HG03457 (cell line): ENCODE measurements around the gene TRABD2A.
A peak's percentile ranks its signal among the peaks of the same experiment; 100 is the strongest.

ENCODE experiments used
- ATAC-seq: cut with Tn5 transposase; IDR thresholded peaks from one replicate; pipeline ENCODE4 v1.9.1; 2021; ENCODE audit warnings: moderate number of reproducible peaks; ENCODE audit not compliant: unreplicated experiment

TRABD2A gene

DNA sequence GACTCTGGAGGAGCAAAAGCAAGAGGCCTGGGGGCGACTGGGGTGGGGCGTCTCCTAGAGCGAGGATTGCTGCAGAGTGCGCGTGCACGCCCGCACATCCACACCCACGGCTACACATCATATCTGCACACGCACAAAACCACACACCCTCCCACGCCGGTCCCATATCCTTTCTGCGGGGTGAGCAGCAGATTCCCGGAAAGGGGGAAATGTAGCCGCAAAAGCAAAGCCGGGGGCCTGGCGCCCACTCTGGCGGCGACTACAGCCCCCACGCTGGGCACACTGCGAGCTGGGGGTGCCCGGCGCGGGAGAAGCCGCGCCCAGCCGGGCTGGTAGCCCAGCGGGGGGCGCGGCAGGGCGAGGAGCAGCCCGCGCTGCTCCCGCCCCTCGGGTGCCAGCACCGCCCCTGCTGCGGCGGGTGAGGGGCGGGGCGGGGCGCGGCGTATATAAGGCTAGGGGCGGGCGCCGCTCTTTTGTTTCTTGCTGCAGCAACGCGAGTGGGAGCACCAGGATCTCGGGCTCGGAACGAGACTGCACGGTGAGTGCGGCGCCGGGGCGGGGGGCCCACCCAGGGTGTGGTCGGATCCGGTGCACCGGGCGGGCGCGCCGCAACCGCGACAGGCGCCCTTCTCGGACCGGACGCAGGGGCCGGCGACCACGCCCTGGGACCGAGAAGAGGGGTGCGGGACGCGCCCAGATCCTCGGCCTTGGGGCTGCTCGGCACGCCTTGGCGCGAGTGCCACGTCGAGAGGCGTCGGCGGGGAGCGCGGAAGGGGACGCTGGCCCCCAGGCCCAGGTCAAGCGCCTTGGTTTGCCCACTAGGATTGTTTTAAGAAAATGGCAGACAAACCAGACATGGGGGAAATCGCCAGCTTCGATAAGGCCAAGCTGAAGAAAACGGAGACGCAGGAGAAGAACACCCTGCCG lies 24.6 kb upstream of the TRABD2A start, which contains the start of gene TMSB10:
TMSB10 (plus strand) TSS at position 476 of the 927 bp plus-strand sequence.
- peak; percentile 56 for ATAC-seq

GRCh38 chr2:84904717-84905174 lies 23.9 kb upstream of the TRABD2A start:
- no peak for ATAC-seq

- no peak for ATAC-seq
Measured at GRCh38 chr2:84904151-84904550, 23.3 kb upstream of the TRABD2A start.

DNA sequence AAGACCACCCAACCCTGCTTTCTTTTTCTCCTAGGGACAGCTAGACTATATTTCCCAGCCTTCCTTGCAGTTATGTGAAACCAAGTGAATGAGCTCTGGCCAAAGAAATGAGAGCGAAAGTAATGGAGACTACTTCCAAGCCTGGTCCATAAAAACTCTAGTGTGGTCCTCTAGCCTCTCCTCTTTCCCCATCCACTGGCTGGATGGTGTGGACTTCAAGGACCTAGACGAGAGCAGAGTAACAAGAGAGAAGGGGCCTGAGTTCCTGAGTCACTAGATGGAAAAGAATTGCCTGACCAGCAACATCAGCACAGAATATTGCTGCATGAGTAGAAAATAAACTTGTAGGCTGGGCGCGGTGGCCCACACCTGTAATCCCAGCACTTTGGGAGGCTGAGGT lies 21.6 kb upstream of the TRABD2A start:
- no peak for ATAC-seq

DNA sequence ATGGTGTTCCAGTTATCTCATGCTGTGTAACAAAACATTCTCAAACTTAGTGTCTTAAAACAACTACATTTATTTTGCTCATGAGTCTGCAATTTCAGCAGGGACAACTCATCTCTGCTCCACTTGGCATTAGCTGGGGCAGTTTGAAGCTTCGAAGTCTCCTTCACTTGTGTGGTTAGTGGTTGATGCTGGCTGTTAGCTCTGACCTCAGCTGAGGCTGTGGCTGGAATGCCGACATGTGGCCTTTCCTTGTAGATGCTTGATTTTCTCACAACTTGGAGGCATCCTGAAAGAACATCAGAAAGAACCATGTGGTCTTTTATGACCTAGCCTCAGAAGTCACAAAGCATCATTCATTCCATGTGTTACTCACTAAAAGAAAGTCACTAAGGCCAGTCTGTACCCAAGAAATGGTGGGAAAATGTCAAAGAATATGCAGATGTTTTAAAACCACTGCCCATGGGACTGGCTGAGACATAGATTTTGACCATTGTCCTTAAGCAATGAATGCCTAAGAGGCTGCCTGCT lies 20.8 kb upstream of the TRABD2A start:
- ATAC-seq = no peak

- ATAC-seq = no peak
Measured at GRCh38 chr2:84900971-84901370, 20.1 kb upstream of the TRABD2A start.

DNA sequence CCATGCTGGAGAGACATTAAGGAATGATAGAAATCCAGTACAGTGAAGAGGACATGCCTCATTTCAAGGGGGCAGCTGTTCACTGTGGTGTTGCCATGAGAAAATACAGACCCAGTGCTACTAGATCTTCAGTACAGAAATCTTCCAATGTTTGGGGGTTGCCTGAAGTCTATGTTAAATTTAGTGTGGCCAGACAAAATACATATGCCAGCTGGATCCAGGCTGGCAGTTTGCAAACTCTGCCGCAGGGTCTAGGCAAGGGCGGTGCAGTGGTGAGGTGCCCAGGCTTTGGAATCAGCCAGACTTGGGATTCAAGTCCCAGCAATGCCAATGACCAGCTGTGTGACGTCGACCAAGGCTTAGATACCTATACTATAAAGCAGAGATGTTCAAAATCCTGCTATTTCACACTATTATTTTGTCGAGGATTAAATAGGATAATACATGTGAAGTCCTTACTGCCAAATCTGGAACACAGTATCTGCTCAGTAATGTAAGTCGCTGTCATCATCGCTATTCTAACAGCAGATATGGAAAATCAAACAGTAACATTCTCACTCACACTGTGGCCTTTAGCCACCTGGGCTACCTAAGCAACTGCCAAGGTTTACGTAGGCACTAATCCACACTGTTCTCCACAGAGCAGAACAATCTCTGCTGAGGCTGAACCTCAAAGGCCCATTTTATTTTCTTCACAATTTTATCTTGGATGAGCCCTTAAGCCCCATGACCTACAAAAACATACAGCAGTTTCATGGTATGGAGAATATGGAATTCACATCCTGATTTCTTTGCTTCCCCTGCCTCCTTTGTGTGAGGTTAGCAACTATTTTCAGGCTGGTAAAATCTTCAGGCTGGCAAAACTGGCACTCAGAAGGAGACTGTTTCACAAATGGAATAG lies 18.7 kb upstream of the TRABD2A start:
- no peak for ATAC-seq

DNA sequence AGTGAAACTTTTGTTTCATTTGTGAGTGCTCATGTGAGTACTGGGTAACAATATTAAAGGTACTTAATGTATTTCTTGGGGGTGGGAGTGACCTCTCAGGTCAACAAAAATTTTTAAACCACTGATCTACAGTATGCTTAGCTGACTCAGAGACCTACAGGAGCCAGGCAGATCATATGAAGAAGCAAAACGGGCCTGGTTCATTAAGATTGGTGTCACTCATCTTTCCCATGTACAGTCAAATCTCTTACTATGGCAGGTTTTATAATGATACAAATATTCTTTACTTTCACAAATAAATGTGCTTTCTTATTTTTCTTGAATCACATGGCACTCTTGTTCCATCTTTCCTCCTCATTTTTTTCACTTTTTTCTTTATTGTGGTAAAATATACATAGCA lies 16.9 kb upstream of the TRABD2A start:
- no peak for ATAC-seq

DNA sequence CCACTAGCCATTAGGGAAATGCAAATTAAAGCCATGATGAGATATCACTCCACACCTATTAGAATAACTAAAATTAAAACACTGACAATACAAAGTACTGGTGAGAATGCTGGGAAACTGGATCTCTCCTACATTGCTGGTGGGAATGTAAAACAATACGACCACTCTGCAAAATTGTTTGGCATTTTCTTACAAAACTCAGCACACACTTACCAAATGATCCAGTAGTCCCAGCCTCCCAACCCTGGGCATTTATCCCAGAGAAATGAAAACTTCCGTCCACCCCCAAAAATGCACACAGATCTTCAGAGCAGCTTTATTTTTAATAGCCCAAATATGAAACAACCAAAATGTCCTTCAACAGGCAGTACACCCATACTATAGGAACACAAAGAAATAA lies 15.7 kb upstream of the TRABD2A start:
- no peak for ATAC-seq

DNA sequence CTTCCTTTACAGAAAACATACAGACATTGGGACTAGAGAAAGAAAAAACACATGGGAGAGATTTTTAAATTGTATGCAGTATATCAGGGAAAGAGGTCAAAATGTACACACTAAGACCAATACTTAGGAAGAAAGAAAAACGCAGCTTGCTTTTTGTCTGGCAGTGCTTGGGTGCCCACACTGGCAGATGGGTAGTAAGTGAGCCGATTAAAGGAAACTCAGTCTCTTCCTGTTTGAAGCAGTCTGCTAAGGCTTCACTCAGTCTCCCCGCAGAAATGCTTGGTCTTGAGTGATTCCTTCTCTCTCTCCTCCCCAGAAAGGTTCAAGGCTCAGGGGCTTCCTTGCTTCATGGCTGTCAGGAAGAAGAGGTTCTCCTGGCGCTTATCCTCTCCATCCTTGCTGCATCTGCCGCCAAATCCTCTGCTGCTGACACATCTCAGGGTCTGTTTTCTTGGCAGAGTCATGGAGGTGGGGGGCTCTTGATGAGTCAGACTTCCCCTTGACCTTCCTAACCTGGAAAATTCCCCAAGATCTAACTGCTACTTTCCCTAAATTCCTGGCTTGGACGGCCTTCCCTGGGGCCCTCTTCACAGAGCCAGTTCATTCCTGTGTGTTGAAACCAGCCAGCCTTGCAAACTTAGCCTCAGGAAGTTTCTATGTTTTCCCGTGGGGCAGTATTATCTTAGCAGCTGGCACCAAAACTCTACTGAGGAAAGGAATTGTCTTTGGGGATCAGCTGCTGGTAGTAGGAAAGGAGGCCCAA lies 14.1 kb upstream of the TRABD2A start:
- ATAC-seq = no peak

- no peak for ATAC-seq
Measured at GRCh38 chr2:84894131-84894586, 13.3 kb upstream of the TRABD2A start.

DNA sequence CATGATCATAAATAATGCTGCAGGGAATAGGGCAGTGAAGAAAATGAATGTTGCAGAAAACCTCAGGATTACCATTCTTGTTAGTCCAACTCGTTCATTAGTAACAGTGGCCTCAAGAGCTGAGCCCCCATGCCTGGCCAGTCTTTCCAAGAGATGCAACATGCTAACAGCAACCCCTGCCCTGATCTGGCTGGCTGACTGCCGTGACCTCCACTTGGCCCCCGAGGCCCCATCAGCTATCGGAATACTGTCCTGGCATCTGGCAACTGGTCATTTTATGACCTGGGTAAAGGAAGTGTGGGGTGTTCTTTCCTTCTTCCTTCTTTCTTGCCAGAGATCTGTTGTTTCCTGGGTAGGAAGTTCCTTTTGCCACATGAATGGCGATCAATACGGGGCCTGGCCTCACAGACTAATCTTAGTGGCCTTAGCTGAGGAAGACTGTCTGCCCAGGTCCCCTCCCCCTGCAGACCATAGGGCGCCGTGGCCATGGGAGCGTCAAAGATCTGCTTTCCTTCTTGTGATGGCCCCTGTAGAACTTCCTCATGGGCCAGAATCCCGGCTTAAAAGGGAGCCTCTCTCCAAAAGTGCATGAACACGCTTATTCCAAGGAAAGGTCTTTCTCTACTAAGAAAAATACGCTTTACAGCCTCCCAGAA lies 10.6 kb upstream of the TRABD2A start:
- ATAC-seq = no peak

DNA sequence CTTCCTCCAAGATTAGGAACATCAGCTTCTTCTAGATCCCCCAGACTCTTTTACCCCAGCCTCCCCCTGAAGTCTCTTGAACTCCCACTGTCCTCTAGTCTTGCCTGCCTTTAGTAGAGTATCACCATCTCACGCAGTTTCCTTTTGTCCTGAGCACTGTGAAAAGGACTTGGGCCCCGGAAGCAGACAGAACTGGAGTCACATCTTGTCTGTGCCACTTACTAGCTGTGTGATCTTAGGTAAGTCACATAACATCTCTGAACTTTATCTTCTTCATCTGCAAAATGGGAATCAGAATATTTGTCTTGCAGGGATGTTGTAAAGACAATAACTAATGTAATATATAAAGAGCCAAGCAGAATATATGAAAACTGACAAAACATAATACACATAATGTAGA lies 8.4 kb upstream of the TRABD2A start:
- ATAC-seq = no peak

- ATAC-seq = peak; percentile 97
Measured at GRCh38 chr2:84888401-84889276, 7.8 kb upstream of the TRABD2A start.

DNA sequence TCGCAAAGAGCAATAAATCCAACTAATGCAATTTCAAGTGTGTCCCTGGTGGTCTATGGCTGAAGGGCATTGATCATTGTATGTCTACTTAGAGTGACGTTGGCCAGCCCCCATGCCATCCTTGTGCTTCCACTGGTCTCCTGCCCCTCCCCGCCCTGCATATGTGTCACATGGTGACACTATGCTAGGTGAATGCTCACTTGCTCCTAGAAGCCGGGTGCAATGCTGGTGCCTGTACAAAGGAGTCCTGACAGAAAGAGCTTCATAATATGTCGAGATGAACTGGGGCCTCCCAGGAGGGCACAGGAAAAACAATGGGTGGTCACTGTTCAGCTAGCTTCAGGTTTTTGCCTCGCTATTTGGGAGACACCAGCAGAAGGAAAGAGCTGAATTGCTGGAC lies 5.9 kb upstream of the TRABD2A start:
- no peak for ATAC-seq

DNA sequence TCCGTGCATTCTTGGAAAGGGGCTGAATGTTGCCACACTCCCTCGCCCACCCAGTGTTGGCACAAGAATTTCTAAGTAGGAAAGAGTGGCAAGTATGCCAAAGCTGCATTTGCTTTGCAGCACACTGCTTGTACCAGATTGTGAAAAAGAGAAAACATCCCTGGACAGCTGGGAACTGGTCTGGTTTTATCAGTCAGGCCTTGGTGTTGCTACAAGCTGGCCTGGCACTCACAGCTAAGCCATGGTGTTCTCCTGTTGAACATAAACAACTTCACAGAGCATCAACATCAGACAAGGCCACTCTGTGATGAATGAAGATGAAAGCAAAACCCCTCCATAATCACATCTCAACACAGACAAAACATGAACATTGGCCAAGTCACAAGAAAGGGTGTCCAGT lies 4.2 kb upstream of the TRABD2A start:
- ATAC-seq = no peak

GRCh38 chr2:84884449-84884848 lies 3.6 kb upstream of the TRABD2A start:
- ATAC-seq = no peak

DNA sequence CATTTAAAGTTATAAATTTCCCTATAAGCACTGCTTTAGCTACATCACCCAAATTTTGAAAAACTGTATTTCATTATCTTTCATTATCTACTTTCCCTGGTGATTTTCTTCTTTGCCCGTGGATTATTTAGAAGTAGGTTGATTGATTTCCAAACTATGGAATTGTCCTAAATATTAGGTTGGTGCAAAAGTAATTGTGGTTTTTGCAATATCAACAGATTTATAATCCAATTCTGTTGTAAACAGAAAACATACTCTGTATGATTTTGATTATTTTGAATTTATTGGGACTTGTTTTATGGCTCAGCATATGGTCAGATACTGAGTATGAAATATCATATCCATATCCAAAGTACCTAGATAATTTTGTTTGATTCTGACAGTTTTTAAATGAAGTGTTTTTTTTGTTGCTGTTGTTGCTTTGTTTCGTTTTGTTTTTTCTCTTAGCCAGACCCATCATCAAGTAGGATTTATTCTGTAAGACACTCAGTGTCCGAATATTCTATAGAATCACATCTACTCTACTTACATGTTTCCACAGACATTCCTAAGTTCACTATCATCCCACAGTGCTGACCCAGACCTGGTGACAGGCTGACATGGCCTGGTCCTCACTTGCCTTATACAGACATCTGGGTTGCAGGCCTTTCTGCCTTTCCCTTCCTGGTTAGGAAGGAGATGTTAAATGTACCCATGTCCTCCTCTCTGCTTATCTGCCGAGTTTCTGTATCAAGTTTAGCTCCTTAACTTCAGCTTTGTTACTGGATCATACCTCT lies 2.1 kb upstream of the TRABD2A start:
- ATAC-seq = no peak
